PFSK-1 (cell line): ENCODE data around the gene AHDC1.

ENCODE experiments used
- FOXP2 ChIP-seq: optimal IDR thresholded peaks from 2 replicates; pipeline ENCODE3; 2011; ENCODE audit warnings: borderline replicate concordance, control low read depth, inconsistent platforms; ENCODE audit not compliant: insufficient read depth; ENCODE audit errors: extremely low read length, extremely low read depth
- POLR2AphosphoS5 ChIP-seq: IDR thresholded peaks from 2 replicates; pipeline ENCODE4 v1.6.1; 2012; ENCODE audit warnings: low read depth, mild to moderate bottlenecking, control low read depth, low read length, moderate library complexity
- REST ChIP-seq, 2 experiments: IDR thresholded peaks; 2 replicates each; pipeline versions ENCODE4 v1.6.1 to v1.8.0; 2011 to 2012; ENCODE audit warnings: low read depth in 2 of 2, low read length in 2 of 2, control low read depth in 1 of 2, inconsistent platforms in 1 of 2, mild to moderate bottlenecking in 1 of 2, moderate library complexity in 1 of 2; ENCODE audit not compliant: insufficient read depth in 1 of 2
- SIN3A ChIP-seq: IDR thresholded peaks from 2 replicates; pipeline ENCODE4 v1.6.1; 2012; ENCODE audit warnings: mild to moderate bottlenecking, low read length, moderate library complexity, borderline replicate concordance; ENCODE audit not compliant: insufficient read depth
- TAF1 ChIP-seq: IDR thresholded peaks from 2 replicates; pipeline ENCODE4 v1.6.1; 2012; ENCODE audit warnings: low read length, control low read depth, borderline replicate concordance; ENCODE audit not compliant: insufficient read depth

DNA sequence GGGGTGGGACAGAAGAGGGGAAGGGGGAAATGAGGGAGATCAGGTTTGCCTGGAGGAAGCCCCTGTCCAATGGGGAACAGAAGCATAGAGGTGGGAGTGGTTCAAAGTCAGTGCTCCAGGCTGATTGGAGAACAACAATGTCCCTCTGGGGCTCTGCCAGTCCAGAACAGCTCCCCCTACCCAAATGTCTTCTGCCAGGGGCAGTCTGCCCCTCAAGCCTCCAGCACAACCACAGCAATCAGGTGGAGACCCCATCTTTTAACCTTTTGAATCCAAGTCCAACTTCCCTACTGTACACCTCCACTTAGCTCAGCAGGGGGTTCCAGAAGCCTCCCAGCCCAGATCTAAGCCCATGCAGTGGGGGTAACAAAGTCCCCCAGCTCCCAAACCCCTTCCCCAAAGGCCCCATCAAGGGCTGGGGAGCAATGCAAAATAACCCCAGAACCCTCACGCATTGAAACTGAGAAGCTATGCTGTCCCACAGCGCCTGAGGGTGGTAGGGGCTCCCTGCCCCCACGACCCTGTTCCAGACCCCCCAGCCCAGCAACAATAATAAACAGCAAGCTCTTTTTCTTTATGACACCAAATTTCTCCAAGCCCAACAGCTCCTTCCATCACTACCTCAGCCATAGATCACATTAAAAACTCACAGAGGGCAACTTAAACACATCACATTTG is 3.3 kb downstream of the AHDC1 start:
- TF ChIP-seq POLR2AphosphoS5 (no peak), TAF1 (no peak), REST (IDR thresholded peaks at IDR 0.05; ENCODE audit: insufficient read depth in 1 of 2, low read depth in 2 of 2, low read length in 2 of 2) (no peak), SIN3A (no peak), FOXP2 (no peak)
